H1 (cell line): ENCODE data around the gene PCDHB7. TPM values are rescaled to one million over a fixed set of nuclear protein-coding genes. Genes with fewer than 3 reads are reported as not detected.

Source experiments
- CTCF ChIA-PET: fragments of 300-600 bp; sonication (Branson Sonifier 250); formaldehyde crosslinking; loops from one replicate; lab custom pipeline; 2021; ENCODE audit not compliant: partially characterized antibody; lab: Charles Lee
- POLR2A ChIA-PET: fragments of 300-600 bp; sonication (Branson Sonifier 250); formaldehyde crosslinking; loops from one replicate; lab custom pipeline; 2021; ENCODE audit warnings: inconsistent platforms; ENCODE audit not compliant: partially characterized antibody; lab: Charles Lee
- DNase-seq, 2 experiments: peaks; one replicate each; pipeline versions ENCODE4 v3.0.0 to v3.0.0-alpha.2; 2010 to 2022; ENCODE audit warnings: low spot score in 2 of 2, low read depth in 1 of 2, mixed read lengths in 1 of 2
- FAIRE-seq: peaks from 2 replicates; lab custom pipeline; 2011; peaks lifted over from hg19 to GRCh38; lab: Jason Lieb, UNC
- H2AFZ ChIP-seq: 2 replicates; pipeline ENCODE4 v1.8.1; 2012; ENCODE audit warnings: low read length, inconsistent platforms
- H2AK5ac ChIP-seq: 2 replicates; pipeline ENCODE4 v1.6.1; 2013; ENCODE audit warnings: low read depth, low read length
- H2BK120ac ChIP-seq: replicated peaks from 2 replicates; pipeline ENCODE3; 2013; ENCODE audit warnings: low read depth, low read length, inconsistent platforms
- H2BK12ac ChIP-seq: 2 replicates; pipeline ENCODE4 v1.6.1; 2013; ENCODE audit warnings: low read depth, low read length
- H2BK15ac ChIP-seq: 2 replicates; pipeline ENCODE4 v1.6.1; 2013; ENCODE audit warnings: low read length
- H2BK20ac ChIP-seq: 2 replicates; pipeline ENCODE4 v1.6.1; 2013; ENCODE audit warnings: low read length
- H2BK5ac ChIP-seq: 2 replicates; pipeline ENCODE4 v1.6.1; 2013; ENCODE audit warnings: low read depth, low read length
- H3K14ac ChIP-seq: 2 replicates; pipeline ENCODE4 v1.6.1; 2013; ENCODE audit warnings: inconsistent platforms; ENCODE audit not compliant: insufficient read length
- H3K18ac ChIP-seq: 2 replicates; pipeline ENCODE4 v1.6.1; 2013; ENCODE audit warnings: low read length; ENCODE audit errors: extremely low read depth
- H3K23ac ChIP-seq: 2 replicates; pipeline ENCODE4 v1.6.1; 2013; ENCODE audit warnings: inconsistent platforms; ENCODE audit not compliant: insufficient read length
- H3K23me2 ChIP-seq: 2 replicates; pipeline ENCODE4 v1.6.1; 2013; ENCODE audit warnings: low read depth, low read length
- H3K27ac ChIP-seq: 2 replicates; pipeline ENCODE4 v1.6.1; 2011; ENCODE audit warnings: low read depth, low read length, inconsistent platforms
- H3K27me3 ChIP-seq, 4 experiments: replicated peaks in 1 of 4; 1 replicate in 1 of 4; 2 replicates in 3 of 4; pipeline versions ENCODE4 v1.6.1 to v1.8.1; 2011 to 2013; ENCODE audit warnings: low read length in 3 of 4, mild to moderate bottlenecking in 3 of 4, inconsistent platforms in 2 of 4, mixed read lengths in 2 of 4, moderate library complexity in 1 of 4; ENCODE audit not compliant: control insufficient read depth in 3 of 4, insufficient read depth in 3 of 4; ENCODE audit errors: extremely low read depth in 1 of 4
- H3K36me3 ChIP-seq, 4 experiments: 2 replicates each; pipeline versions ENCODE4 v1.6.1 to v1.8.1; 2011 to 2013; ENCODE audit warnings: mild to moderate bottlenecking in 4 of 4, low read length in 3 of 4, moderate library complexity in 2 of 4, control low read depth in 1 of 4, inconsistent platforms in 1 of 4; ENCODE audit not compliant: insufficient read depth in 4 of 4, control insufficient read depth in 2 of 4
- H3K4ac ChIP-seq: replicated peaks from 2 replicates; pipeline ENCODE3; 2013; ENCODE audit warnings: low read length, low read depth, mixed read lengths, inconsistent platforms; ENCODE audit not compliant: insufficient read length
- H3K4me1 ChIP-seq, 4 experiments: replicated peaks in 1 of 4; 1 replicate in 1 of 4; 2 replicates in 3 of 4; pipeline versions ENCODE4 v1.6.1 to v1.8.1; 2011 to 2013; ENCODE audit warnings: low read length in 3 of 4, inconsistent platforms in 2 of 4, mixed read lengths in 1 of 4; ENCODE audit not compliant: insufficient read depth in 4 of 4, control insufficient read depth in 3 of 4
- H3K4me2 ChIP-seq, 2 experiments: 2 replicates each; pipeline versions ENCODE4 v1.6.1 to v1.8.1; 2011 to 2013; ENCODE audit warnings: low read depth in 2 of 2, low read length in 2 of 2, control low read depth in 1 of 2, inconsistent platforms in 1 of 2, mild to moderate bottlenecking in 1 of 2; ENCODE audit not compliant: insufficient read depth in 1 of 2
- H3K4me3 ChIP-seq, 4 experiments: fragments of 200-600, 300-600 bp in 1 of 4; sonication (generic), shearing (Covaris generic), sonication (Bioruptor Twin) in 1 of 4; 2 replicates each; pipeline versions ENCODE4 v1.5.1 to v1.8.1; 2011 to 2016; ENCODE audit warnings: low read length in 4 of 4, low read depth in 3 of 4, control low read depth in 2 of 4, inconsistent platforms in 2 of 4, mild to moderate bottlenecking in 2 of 4, mixed read lengths in 1 of 4, moderate library complexity in 1 of 4; ENCODE audit not compliant: insufficient read depth in 2 of 4; ENCODE audit errors: extremely low read depth in 1 of 4
- H3K56ac ChIP-seq: replicated peaks from 2 replicates; pipeline ENCODE3; 2013; ENCODE audit warnings: low read depth, mild to moderate bottlenecking, mixed read lengths, low read length, inconsistent platforms; ENCODE audit not compliant: insufficient read length
- H3K79me1 ChIP-seq: 2 replicates; pipeline ENCODE4 v1.6.1; 2013; ENCODE audit warnings: low read depth, low read length, control low read depth
- H3K79me2 ChIP-seq, 2 experiments: 2 replicates each; pipeline versions ENCODE4 v1.6.1 to v1.8.1; 2012 to 2013; ENCODE audit warnings: low read length in 2 of 2, mild to moderate bottlenecking in 2 of 2, inconsistent platforms in 1 of 2; ENCODE audit not compliant: insufficient read depth in 2 of 2, control insufficient read depth in 1 of 2
- H3K9ac ChIP-seq, 4 experiments: replicated peaks in 1 of 4; 1 replicate in 1 of 4; 2 replicates in 3 of 4; pipeline versions ENCODE4 v1.6.1 to v1.8.1; 2011 to 2013; ENCODE audit warnings: low read depth in 3 of 4, low read length in 3 of 4, control low read depth in 2 of 4, mild to moderate bottlenecking in 2 of 4, moderate library complexity in 2 of 4, inconsistent platforms in 1 of 4; ENCODE audit errors: extremely low read depth in 1 of 4
- H3K9me3 ChIP-seq, 2 experiments: 2 replicates each; pipeline versions ENCODE4 v1.6.1 to v1.8.1; 2012 to 2013; ENCODE audit warnings: mild to moderate bottlenecking in 2 of 2, moderate library complexity in 2 of 2, control low read depth in 1 of 2, inconsistent platforms in 1 of 2, low read depth in 1 of 2, low read length in 1 of 2, mixed read lengths in 1 of 2; ENCODE audit not compliant: insufficient read depth in 2 of 2
- H4K20me1 ChIP-seq, 2 experiments: replicated peaks in 1 of 2; 2 replicates each; pipeline versions ENCODE3 to v1.8.1; 2011 to 2013; ENCODE audit warnings: inconsistent platforms in 2 of 2, low read length in 2 of 2, mild to moderate bottlenecking in 1 of 2; ENCODE audit not compliant: insufficient read depth in 2 of 2, control insufficient read depth in 1 of 2
- H4K5ac ChIP-seq: 2 replicates; pipeline ENCODE4 v1.6.1; 2013; ENCODE audit warnings: low read length, low read depth, mixed read lengths, inconsistent platforms; ENCODE audit not compliant: insufficient read length
- H4K8ac ChIP-seq: 2 replicates; pipeline ENCODE4 v1.8.0; 2013; ENCODE audit warnings: mild to moderate bottlenecking, moderate library complexity, low read length, inconsistent platforms; ENCODE audit not compliant: insufficient read depth; ENCODE audit errors: extremely low read depth
- H4K91ac ChIP-seq: replicated peaks from 2 replicates; pipeline ENCODE3; 2013; ENCODE audit warnings: low read length, mixed read lengths, inconsistent platforms; ENCODE audit not compliant: insufficient read length
- CHD2 ChIP-seq: IDR thresholded peaks from 2 replicates; pipeline ENCODE4 v1.6.1; 2012; ENCODE audit warnings: low read length, improper control_type of control experiment
- GABPA ChIP-seq: IDR thresholded peaks from 2 replicates; pipeline ENCODE4 v1.6.1; 2011; ENCODE audit warnings: mild to moderate bottlenecking, low read length, moderate library complexity, borderline replicate concordance; ENCODE audit not compliant: insufficient read depth
- HDAC6 ChIP-seq: IDR thresholded peaks from one replicate; pipeline ENCODE4 v1.7.1; 2012; ENCODE audit warnings: low read depth, mild to moderate bottlenecking, inconsistent platforms, low read length, moderate library complexity
- JUN ChIP-seq: IDR thresholded peaks from 2 replicates; pipeline ENCODE4 v1.6.1; 2011; ENCODE audit warnings: low read depth, mild to moderate bottlenecking, improper control_type of control experiment, low read length
- JUND ChIP-seq: IDR thresholded peaks from 2 replicates; pipeline ENCODE4 v1.6.1; 2011; ENCODE audit warnings: mild to moderate bottlenecking, improper control_type of control experiment, low read length
- KDM4A ChIP-seq: IDR thresholded peaks from one replicate; pipeline ENCODE4 v1.7.1; 2012; ENCODE audit warnings: low read depth, mild to moderate bottlenecking, moderate library complexity, low read length, inconsistent platforms; ENCODE audit not compliant: severe bottlenecking
- PHF8 ChIP-seq: fragments of 200-600 bp; sonication (generic); conservative IDR thresholded peaks from 2 replicates; pipeline ENCODE4 v1.7.1; 2012; ENCODE audit warnings: low read depth, mild to moderate bottlenecking, inconsistent platforms, low read length, moderate library complexity
- RNF2 ChIP-seq: fragments of 200-900, 300-1000 bp; sonication (generic); IDR thresholded peaks from 2 replicates; pipeline ENCODE4 v1.7.1; 2016; ENCODE audit warnings: borderline replicate concordance, low read depth, mild to moderate bottlenecking, antibody characterized with exemption, low read length; ENCODE audit not compliant: poor library complexity, severe bottlenecking; ENCODE audit errors: missing control alignments
- SIN3A ChIP-seq, 2 experiments: IDR thresholded peaks in 1 of 2; conservative IDR thresholded peaks in 1 of 2; 2 replicates each; pipeline ENCODE4 v1.6.1; 2011 to 2012; ENCODE audit warnings: low read length in 2 of 2, improper control_type of control experiment in 1 of 2, low read depth in 1 of 2, mild to moderate bottlenecking in 1 of 2
- TBP ChIP-seq: IDR thresholded peaks from 2 replicates; pipeline ENCODE4 v1.6.1; 2011; ENCODE audit warnings: low read depth, low read length, improper control_type of control experiment
- TCF12 ChIP-seq: IDR thresholded peaks from 2 replicates; pipeline ENCODE4 v1.6.1; 2011; ENCODE audit warnings: low read depth, mild to moderate bottlenecking, low read length
- TEAD4 ChIP-seq: IDR thresholded peaks from 2 replicates; pipeline ENCODE4 v1.6.1; 2012; ENCODE audit warnings: low read depth, low read length, inconsistent platforms, mixed read lengths
- WGBS, 2 experiments: shearing (Covaris generic) in 1 of 2; methylation state at CpG; one replicate each; pipeline versions ENCODE4 v1.1.6 to v1.1.7; 2013 to 2015; ENCODE audit warnings: low lambda C conversion rate in 2 of 2, mixed read lengths in 2 of 2, inconsistent platforms in 1 of 2, low coverage in 1 of 2, missing lambda C conversion rate in 1 of 2; ENCODE audit not compliant: insufficient replicate concordance in 2 of 2, insufficient coverage in 1 of 2, insufficient read length in 1 of 2; ENCODE audit errors: extremely low coverage in 1 of 2, missing lambda C conversion rate in 1 of 2; 5-methylcytosine and 5-hydroxymethylcytosine counted together
- polyA plus RNA-seq, 7 experiments: library from polyadenylated mRNA; depleted of rRNA in 3 of 7; stranded (reverse) in 5 of 7; unstranded in 2 of 7; fragments of >200 nt in 5 of 7; fragments of 200-250 nt in 2 of 7; gene quantifications; 1 replicate in 5 of 7; 2 replicates in 1 of 7; 4 replicates in 1 of 7; pipeline versions ENCODE4 v1.2.1 to v1.2.3, GENCODE V29; 2011 to 2013; ENCODE audit warnings: missing spikeins in 2 of 7, mixed read lengths in 2 of 7
- total RNA-seq: library from RNA; stranded (reverse); fragmentation: NEBNext Ultra II Directional; extraction: Animal tissue kit (Norgen Biotek cat#: 25700); gene quantifications from 2 replicates; pipeline ENCODE4 v1.2.1, GENCODE V29; 2021

Gene PCDHB7
- total and polyA plus RNA-seq, 2 of the 8 experiments (the other 6 are each of a cell fraction or from before 2014, with no cell fraction given) = 0.17 to 0.19 TPM

DNA sequence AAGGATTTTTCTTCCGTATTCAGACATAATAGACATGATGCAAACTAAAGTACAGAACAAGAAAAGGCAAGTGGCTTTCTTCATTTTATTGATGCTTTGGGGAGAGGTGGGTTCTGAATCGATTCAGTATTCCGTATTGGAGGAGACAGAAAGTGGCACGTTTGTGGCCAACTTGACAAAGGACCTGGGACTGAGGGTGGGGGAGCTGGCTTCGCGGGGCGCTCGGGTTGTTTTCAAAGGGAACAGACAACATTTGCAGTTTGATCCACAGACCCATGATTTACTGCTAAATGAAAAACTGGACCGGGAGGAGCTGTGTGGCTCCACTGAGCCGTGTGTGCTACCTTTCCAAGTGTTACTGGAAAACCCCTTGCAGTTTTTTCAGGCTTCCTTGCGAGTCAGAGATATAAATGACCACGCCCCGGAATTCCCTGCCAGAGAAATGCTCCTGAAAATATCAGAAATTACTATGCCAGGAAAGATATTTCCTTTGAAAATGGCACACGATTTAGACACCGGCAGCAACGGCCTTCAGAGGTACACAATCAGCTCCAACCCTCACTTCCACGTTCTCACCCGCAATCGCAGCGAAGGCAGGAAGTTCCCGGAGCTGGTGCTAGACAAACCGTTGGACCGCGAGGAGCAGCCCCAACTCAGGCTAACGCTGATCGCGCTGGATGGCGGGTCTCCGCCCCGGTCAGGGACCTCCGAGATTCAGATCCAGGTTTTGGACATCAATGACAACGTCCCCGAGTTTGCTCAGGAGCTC, 22.0 kb upstream of the PCDHB7 start:
- no peak overlapping the region for H3K4me2 ChIP-seq
- no peak overlapping the region for H2BK5ac ChIP-seq
- no peak overlapping the region for H3K23ac ChIP-seq
- ChIA-PET POLR2A (interaction anchor here (0.8 kb wide), 1 partner anchor 15 kb away, joined by 3 read pairs; no protein-coding TSS in a partner anchor), CTCF (interaction anchor here (0.6 to 1.9 kb wide), 15 partner anchors 9 to 402 kb away, joined by 3 to 9 read pairs (median 4); partner anchors contain the start of genes PCDHB10, PCDHB11, PCDHB12 and PCDHB16)
- H3K79me1 ChIP-seq = no peaks in the 10 kb centered on the region
- H2BK120ac ChIP-seq = no peak overlapping the region
- H3K56ac ChIP-seq = no peak overlapping the region
- 90% methylated on average over 33 of the region's 33 CpGs; no CpG with 5 or more reads in 1 of the 2 experiments for WGBS, 2 experiments
- no peak overlapping the region for H3K18ac ChIP-seq
- H3K4me3 ChIP-seq = no peak overlapping the region
- no peaks in the 10 kb centered on the region for H3K27me3 ChIP-seq
- H3K4me1 ChIP-seq = no peaks in the 10 kb centered on the region
- no peak overlapping the region for H4K91ac ChIP-seq
- H3K14ac ChIP-seq = no peak overlapping the region
- no peak overlapping the region for H3K4ac ChIP-seq
- no peak overlapping the region for H4K5ac ChIP-seq
- H2BK12ac ChIP-seq = no peak overlapping the region
- H2AK5ac ChIP-seq = no peak overlapping the region
- H4K8ac ChIP-seq = no peak overlapping the region; the same call in 1 of the 2 replicates
- FAIRE-seq (no peak), DNase-seq (no peak)
- H3K36me3 ChIP-seq = no peaks in the 10 kb centered on the region
- no peak overlapping the region for H2BK15ac ChIP-seq
- peaks cover 5 to 11% of the 10 kb centered on the region in 2 experiments; a peak in 2 of 4 replicates for H3K9me3 ChIP-seq
- no peaks in the 10 kb centered on the region for H3K23me2 ChIP-seq
- no peak overlapping the region for H3K9ac ChIP-seq
- H2AFZ ChIP-seq = no peak overlapping the region
- H4K20me1 ChIP-seq = no peaks in the 10 kb centered on the region
- no peaks in the 10 kb centered on the region for H3K79me2 ChIP-seq
- H2BK20ac ChIP-seq = no peak overlapping the region
- H3K27ac ChIP-seq = no peak overlapping the region
- TF ChIP-seq TEAD4 (no peak), SIN3A (conservative IDR thresholded peaks at IDR 0.05 in 1 of 2, IDR thresholded peaks at IDR 0.05 in 1 of 2; ENCODE audit: low read depth in 1 of 2, low read length in 2 of 2) (no peak), JUN (no peak), PHF8 (no peak), RNF2 (no peak), TCF12 (no peak), GABPA (no peak), HDAC6 (no peak), JUND (no peak), KDM4A (no peak), TBP (no peak), CHD2 (no peak)
